Measurements from ENCODE around the gene TSHZ2.
A peak's percentile ranks its signal among the peaks of the same experiment; 100 is the strongest.

The TSHZ2 gene

GRCh38 chr20:53157443-53158408 is 185.6 kb downstream of the TSHZ2 start:
- DNase-seq (ENCODE audit: extremely low read depth in 1 of 2, low read depth in 1 of 2), result peak; percentile 5

GRCh38 chr20:53159160-53159559 is 187.0 kb downstream of the TSHZ2 start:
- no peak for DNase-seq (ENCODE audit: extremely low read depth in 1 of 2, low read depth in 1 of 2)

GRCh38 chr20:53161073-53161472 is 188.9 kb downstream of the TSHZ2 start:
- DNase-seq (ENCODE audit: extremely low read depth in 1 of 2, low read depth in 1 of 2), result no peak

- no peak for DNase-seq (ENCODE audit: extremely low read depth in 1 of 2, low read depth in 1 of 2)
Measured at GRCh38 chr20:53161473-53161872, 189.3 kb downstream of the TSHZ2 start.

GRCh38 chr20:53162251-53162835 is 190.2 kb downstream of the TSHZ2 start:
- no peak for DNase-seq (ENCODE audit: extremely low read depth in 1 of 2, low read depth in 1 of 2)

- no peak for DNase-seq (ENCODE audit: extremely low read depth in 1 of 2, low read depth in 1 of 2)
Measured at GRCh38 chr20:53163486-53163885, 191.3 kb downstream of the TSHZ2 start.

- DNase-seq (ENCODE audit: extremely low read depth in 1 of 2, low read depth in 1 of 2), result no peak
Measured at GRCh38 chr20:53164072-53164471, 191.9 kb downstream of the TSHZ2 start.

GRCh38 chr20:53165452-53165851 is 193.3 kb downstream of the TSHZ2 start:
- DNase-seq (ENCODE audit: extremely low read depth in 1 of 2, low read depth in 1 of 2), result no peak

GRCh38 chr20:53168491-53168890 is 196.3 kb downstream of the TSHZ2 start:
- no peak for DNase-seq (ENCODE audit: extremely low read depth in 1 of 2, low read depth in 1 of 2)

GRCh38 chr20:53170196-53170595 is 198.0 kb downstream of the TSHZ2 start:
- DNase-seq (ENCODE audit: extremely low read depth in 1 of 2, low read depth in 1 of 2), result no peak

- DNase-seq (ENCODE audit: extremely low read depth in 1 of 2, low read depth in 1 of 2), result no peak
Measured at GRCh38 chr20:53171065-53171464, 198.9 kb downstream of the TSHZ2 start.

GRCh38 chr20:53174454-53174853 is 202.3 kb downstream of the TSHZ2 start:
- DNase-seq (ENCODE audit: extremely low read depth in 1 of 2, low read depth in 1 of 2), result no peak

GRCh38 chr20:53175135-53175780 is 203.1 kb downstream of the TSHZ2 start:
- DNase-seq (ENCODE audit: extremely low read depth in 1 of 2, low read depth in 1 of 2), result no peak

GRCh38 chr20:53176134-53176533 is 204.0 kb downstream of the TSHZ2 start:
- DNase-seq (ENCODE audit: extremely low read depth in 1 of 2, low read depth in 1 of 2), result no peak

- no peak for DNase-seq (ENCODE audit: extremely low read depth in 1 of 2, low read depth in 1 of 2)
Measured at GRCh38 chr20:53177687-53178086, 205.5 kb downstream of the TSHZ2 start.

GRCh38 chr20:53179749-53180148 is 207.6 kb downstream of the TSHZ2 start:
- no peak for DNase-seq (ENCODE audit: extremely low read depth in 1 of 2, low read depth in 1 of 2)

- DNase-seq (ENCODE audit: extremely low read depth in 1 of 2, low read depth in 1 of 2), result no peak
Measured at GRCh38 chr20:53180928-53181362, 208.8 kb downstream of the TSHZ2 start.

GRCh38 chr20:53181866-53182376 is 209.8 kb downstream of the TSHZ2 start:
- no peak for DNase-seq (ENCODE audit: extremely low read depth in 1 of 2, low read depth in 1 of 2)

GRCh38 chr20:53183181-53183580 is 211.0 kb downstream of the TSHZ2 start:
- no peak for DNase-seq (ENCODE audit: extremely low read depth in 1 of 2, low read depth in 1 of 2)

GRCh38 chr20:53186635-53187034 is 214.5 kb downstream of the TSHZ2 start:
- no peak for DNase-seq (ENCODE audit: extremely low read depth in 1 of 2, low read depth in 1 of 2)

GRCh38 chr20:53187392-53188068 is 215.4 kb downstream of the TSHZ2 start:
- DNase-seq (ENCODE audit: extremely low read depth in 1 of 2, low read depth in 1 of 2), result no peak
